GM19238 (cell line): Measurements from ENCODE around the gene CEMIP.

Source experiments
- DNase-seq: peaks from one replicate; pipeline ENCODE4 v3.0.0; 2011; ENCODE audit warnings: low spot score; ENCODE audit not compliant: insufficient read length

Gene CEMIP

DNA sequence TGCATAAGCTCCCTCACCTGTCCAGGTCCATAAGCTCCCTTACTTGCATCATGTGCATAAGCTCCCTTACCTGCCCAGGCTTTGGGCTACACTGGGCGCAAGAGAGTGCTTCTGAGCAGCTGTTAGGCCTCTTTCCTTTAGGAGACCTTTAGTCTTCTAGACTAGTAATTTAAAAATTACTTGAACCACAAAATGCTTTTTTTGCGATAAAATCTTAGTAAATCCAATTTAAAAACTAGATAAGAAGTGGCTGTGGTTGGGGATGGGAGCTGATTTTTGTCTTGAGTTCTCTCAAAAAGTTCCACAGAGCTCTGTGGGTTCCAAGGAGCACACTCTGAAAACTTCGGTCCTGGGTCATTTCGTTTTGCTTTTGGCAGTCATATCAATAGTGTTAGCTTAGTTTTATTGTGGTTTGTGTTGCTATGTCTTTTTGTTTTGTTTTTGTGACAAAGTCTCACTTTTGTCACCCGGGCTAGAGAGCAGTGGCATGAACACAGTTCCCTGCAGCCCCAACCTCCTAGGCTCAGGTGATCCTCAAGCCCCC is 6.7 kb downstream of the CEMIP start:
- no peak for DNase-seq

DNA sequence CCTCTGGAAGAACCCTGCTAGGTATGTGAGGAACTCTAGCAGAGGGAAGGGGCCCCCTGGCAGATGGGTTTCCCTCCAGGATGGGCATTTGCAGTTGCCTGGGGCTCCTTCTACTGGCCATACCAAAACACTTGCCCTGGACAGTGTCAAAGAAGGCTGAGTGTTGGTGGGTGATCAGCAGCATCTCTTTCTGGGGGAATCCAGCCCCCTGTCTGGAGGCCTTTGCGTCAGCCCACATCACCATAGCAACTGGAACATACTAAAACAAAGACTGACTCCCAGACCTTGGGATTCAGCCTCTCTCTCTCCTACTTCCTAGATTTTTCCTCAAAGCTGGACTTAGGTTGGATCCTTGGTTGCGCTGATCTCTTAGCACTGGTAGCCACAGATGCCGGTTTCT is 8.1 kb downstream of the CEMIP start:
- DNase-seq, result no peak

- DNase-seq, result no peak
Observed at GRCh38 chr15:80788536-80788935, 9.4 kb downstream of the CEMIP start.

- DNase-seq, result no peak
Observed at GRCh38 chr15:80789296-80789695, 10.1 kb downstream of the CEMIP start.

DNA sequence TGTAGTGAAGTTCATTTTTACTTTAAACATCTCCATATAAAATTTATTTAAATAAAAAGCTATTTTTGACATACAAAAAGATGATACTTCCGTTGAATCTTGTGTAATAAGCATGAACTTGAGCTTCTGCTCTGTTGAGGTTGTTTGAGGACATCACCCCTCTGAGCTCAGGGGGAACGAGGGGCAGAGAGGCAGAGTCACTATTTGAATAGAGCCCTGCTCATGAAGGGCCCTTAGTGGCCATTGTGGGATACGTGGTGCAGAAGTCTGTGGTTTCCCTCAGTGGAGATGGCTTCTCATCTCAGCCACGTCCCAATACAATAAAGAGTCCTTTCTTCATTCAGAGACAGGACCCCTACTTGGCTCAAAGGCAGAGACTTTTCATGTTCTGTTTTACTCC is 10.6 kb downstream of the CEMIP start:
- DNase-seq, result no peak

DNA sequence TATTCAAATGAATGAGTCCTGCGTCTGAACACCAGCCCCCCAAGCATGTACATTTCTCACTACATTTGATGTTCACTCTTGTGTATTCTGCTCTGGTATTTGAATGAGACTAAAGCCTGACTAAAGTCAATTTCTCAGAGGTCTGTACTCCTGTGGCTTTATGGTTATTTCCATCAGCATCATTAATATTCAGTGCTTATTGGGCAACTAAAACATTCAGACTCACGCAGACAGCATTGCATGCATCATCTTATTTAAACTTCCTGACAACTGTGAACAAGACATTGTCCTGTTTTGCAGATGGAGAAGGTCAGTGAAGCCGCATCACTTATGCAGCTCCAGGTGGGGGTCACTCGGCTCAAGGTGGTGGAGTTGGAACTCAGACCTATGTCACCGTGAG is 11.1 kb downstream of the CEMIP start:
- DNase-seq, result no peak

- no peak for DNase-seq
Observed at GRCh38 chr15:80791004-80791403, 11.8 kb downstream of the CEMIP start.

DNA sequence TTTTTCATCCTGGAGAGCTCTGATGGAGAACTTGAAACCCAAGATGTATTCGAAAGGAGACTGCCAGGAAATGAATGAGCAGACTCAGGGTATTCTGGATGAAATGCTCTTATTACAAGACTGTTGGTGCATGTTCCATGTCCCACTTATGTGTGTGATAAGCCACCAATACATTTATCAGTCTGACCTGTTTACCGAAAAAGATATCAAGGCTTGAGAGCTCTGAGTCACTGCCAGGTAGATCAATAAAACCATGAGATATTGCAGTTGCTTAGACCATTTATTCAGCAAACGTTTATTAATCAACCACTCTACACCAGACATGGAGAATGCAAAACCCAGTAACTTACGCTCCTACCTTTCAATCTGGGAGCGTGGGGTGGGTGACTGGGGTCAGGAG is 17.2 kb downstream of the CEMIP start:
- DNase-seq, result no peak

GRCh38 chr15:80798911-80799310 is 19.7 kb downstream of the CEMIP start:
- DNase-seq, result no peak

DNA sequence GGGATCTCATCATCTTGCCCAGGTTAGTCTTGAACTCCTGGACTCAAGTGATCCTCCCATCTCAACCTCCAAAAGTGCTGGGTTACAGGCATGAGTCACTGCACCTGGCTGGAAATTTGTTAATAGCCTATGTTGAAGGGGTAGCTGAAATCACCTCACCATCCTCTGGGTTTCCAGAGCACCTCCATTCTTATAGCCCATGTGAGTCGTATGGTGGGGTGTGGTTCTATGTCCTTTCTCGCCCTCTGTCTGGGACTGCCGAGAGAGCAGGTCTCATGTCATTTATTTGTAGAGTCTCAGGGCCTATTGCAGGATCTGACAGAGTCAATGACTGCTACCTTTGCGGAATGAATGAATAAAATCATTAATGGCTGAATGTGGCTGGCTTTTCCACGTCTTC is 20.9 kb downstream of the CEMIP start:
- DNase-seq, result no peak

DNA sequence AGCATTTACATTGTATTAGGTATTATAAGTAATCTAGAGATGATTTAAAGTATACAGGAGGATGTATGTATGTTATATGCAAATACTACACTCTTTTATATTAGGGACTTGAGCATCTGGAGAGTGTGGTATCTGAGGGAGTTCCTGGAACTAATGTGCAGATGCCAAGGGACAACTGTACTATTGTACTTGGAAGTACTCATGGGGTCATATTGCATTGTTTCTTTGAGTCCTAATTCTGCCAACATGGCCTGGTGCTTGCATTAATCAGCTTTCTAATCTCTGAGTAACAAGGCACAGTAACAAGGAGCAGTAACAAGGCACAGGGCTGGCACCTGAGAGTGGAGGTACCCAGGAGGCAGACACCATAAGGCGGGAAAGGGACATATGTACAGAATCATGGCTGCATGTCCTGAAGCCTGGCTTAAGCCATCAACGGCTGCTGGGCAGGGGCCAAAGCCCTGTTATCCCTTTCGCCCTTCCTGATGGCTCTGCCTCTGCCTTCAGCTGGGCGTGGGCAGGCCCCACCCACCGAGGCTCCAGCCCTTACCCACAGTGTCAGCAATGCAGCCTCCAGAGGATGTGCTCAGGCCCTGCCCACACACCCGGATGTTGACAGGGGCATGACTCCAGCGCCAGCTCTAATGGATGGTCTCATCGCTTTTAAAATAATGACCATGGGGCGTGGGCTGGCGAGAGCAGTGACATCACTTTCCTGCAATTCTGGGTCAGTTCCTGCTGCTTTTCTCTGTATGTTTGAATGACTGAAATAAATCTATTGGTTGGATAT is 22.9 kb downstream of the CEMIP start:
- DNase-seq, result no peak

DNA sequence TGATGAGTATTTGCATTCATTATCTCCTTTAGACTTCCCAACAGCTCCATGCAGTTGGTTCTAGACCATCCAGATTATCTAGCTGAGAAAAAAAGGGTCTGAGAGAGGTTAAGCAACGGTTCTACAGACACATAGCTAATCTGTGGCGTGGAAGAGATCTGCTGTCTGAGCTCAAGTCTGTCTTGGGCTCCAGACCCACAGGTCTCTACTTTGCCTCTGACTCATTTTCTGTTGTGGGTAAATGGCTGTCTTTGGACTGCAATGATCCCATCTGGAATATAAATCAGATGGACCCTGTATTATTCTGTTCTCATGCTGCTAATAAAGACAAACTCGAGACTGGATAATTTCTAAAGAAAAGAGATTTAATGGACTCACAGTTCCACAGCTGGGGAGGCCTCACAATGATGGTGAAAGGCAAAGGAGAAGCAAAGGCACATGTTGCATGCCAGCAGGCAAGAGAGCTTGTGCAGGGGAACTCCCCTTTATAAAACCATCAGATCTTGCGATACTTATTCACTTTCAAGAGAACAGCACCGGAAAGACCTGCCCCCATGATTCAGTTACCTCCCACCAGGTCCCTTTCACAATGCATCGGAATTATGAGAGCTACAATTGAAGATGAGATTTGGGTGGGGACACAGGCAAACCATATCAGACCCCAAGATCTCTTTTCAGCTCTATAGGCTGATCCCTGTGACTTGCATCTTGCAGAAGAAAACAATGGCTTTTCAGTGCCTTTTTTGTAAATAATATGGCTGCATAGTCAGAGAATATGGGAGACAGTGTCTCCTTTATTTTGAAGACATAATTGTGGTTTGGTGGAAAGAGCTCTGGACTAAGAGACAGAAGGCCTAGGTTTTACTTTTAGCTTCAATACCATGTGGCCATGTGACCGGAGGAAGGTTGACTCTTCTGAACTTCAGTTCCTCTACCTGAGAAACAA is 24.7 kb downstream of the CEMIP start:
- DNase-seq, result no peak

GRCh38 chr15:80804970-80805495 is 25.9 kb downstream of the CEMIP start:
- DNase-seq, result no peak

- no peak for DNase-seq
Observed at GRCh38 chr15:80811781-80812315, 32.7 kb downstream of the CEMIP start.

- no peak for DNase-seq
Observed at GRCh38 chr15:80815106-80815505, 35.9 kb downstream of the CEMIP start.

GRCh38 chr15:80816049-80816653 is 37.0 kb downstream of the CEMIP start:
- DNase-seq, result no peak

DNA sequence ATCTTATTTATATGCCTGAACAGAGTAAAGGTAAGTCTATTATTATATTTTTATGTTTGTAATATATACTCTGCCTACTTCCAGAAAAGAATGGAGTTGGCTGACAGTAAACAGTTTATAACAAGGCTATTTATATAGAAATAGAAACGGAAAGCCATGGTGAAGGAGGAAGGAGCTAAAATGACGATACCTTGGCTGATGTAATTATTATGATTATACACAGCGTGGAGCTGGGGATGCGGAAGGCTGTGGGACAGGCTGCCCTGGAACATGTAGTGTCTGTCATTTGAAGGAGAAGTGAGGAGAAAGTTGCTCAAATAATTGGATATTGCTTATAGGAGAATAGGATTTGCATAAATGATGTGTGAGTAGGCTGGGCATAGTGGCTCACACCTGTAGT is 37.8 kb downstream of the CEMIP start:
- DNase-seq, result no peak

DNA sequence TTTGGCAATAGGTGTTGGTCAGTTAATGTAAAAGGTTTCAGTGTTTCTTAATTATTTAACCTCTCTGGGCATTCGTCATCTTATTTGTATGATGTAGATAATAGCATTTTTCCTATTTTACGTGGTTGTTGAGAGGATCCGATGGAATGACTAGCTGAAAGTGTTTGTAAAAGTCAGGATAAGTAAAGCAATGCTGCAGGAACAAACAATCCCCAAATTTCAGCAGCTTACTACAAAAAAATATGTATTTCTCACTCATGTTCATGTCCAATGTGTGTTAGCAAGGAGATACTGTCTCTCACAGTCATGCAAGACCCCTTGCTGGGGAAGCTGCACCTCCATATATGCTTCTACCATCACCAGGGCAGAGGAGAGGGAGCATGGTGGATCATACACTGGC is 38.7 kb downstream of the CEMIP start:
- no peak for DNase-seq

DNA sequence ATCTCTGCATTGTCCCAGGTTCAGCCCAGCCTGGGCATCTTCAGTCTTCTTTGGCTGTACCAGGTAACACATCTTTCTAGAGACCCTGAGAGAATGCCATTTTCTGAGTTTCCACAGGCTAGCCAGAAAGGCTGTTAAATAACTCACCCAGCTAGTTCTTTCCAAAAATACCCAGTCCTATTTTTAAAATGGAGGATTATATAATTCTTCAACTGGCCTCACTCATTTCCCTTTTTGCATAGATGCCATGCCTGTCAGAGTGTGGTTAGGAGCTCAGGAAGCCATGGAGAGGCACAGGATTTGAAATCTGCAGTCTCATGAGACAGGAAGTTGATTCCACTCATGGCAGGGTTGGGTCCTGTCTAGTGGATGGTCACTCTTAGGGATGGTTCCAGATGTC is 39.8 kb downstream of the CEMIP start:
- no peak for DNase-seq

DNA sequence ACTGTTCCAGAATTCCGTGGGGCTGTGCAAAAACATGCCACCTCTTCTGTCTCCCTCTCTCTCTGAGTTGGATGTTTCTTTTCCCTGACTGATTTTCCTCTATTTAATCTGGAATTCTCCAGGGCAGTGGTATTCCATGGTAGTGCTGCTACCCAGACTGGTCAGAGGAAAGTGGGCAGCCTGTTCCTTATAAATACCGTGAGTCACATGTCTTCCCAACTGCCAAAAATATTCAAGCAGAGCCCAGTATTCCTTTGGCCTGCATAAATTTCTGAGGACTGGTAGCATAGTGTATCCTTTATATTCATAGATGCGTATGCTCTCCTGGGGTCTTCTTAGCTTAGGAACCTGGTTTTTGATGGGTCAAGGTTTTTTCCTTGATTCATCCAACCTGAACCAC is 40.9 kb downstream of the CEMIP start:
- no peak for DNase-seq

DNA sequence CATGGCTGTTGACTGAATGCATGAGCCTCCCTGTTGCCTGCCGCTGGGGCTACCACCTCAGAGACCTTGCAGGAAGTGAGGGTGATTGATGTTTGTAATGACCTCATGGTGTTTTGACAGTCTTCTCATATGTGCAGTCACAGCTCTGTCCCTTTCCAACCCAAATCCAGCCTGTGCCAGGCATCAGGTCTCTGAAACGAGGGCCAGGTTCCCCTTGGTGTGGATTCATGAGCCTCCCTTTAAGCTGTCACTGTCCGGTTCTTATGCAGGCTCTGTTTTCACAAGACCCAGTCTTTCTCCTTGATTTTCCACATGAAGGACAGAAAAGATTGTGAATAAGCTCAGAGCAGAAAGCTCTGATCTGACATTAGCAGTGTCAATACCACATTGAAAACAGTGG is 43.1 kb downstream of the CEMIP start:
- no peak for DNase-seq
